ENCODE data around the gene PPP2R3B. TPM values are rescaled to one million over a fixed set of nuclear protein-coding genes. Genes with fewer than 3 reads are reported as not detected.

The PPP2R3B gene
- total RNA-seq, 1 experiment from 2014 or later = 130 TPM

- Mint-ChIP-seq H3K9me3 (no peaks in the 10 kb centered on the region), H3K27ac (no peak overlapping the region), H3K4me1 (no peaks in the 10 kb centered on the region), H3K36me3 (peaks cover 18% of the 10 kb centered on the region), H3K4me3 (no peak overlapping the region), H3K27me3 (ENCODE audit: low read depth) (0 out of 2 replicates have a peak, but pooled peaks cover 3% of the 10 kb centered on the region)
- CTCF ChIA-PET = no interaction called here
- no peak for DNase-seq (ENCODE audit: low spot score)
- ATAC-seq = no peak
- POLR2A ChIA-PET = no interaction called here
- TF ChIP-seq ZBTB43 (CRISPR knock-in tag; IDR thresholded peaks at IDR 0.05) (no peak), FOXP4 (CRISPR knock-in tag; IDR thresholded peaks at IDR 0.05) (no peak)
Observed at GRCh38 chrX:332916-333610, 53.6 kb downstream of the PPP2R3B start.

GRCh38 chrX:332496-332860, 54.2 kb downstream of the PPP2R3B start:
- no peaks in the 10 kb centered on the region for H3K9me3 Mint-ChIP-seq
- H3K36me3 Mint-ChIP-seq = peaks cover 12% of the 10 kb centered on the region
- no peaks in the 10 kb centered on the region for H3K4me1 Mint-ChIP-seq
- CTCF ChIA-PET = no interaction called here
- no peak overlapping the region for H3K4me3 Mint-ChIP-seq
- 0 out of 2 replicates have a peak, but pooled peaks cover 3% of the 10 kb centered on the region for H3K27me3 Mint-ChIP-seq (ENCODE audit: low read depth)
- H3K27ac Mint-ChIP-seq = no peak overlapping the region
- ATAC-seq (no peak), DNase-seq (ENCODE audit: low spot score) (no peak)
- TF ChIP-seq MXD4 (CRISPR knock-in tag; IDR thresholded peaks at IDR 0.05; ENCODE audit: borderline replicate concordance) (no peak), GRHL2 (CRISPR knock-in tag; IDR thresholded peaks at IDR 0.05; ENCODE audit: insufficient replicate concordance, severe bottlenecking) (no peak), ELF4 (CRISPR knock-in tag; IDR thresholded peaks at IDR 0.05; ENCODE audit: low read depth) (no peak), ZNF232 (CRISPR knock-in tag; IDR thresholded peaks at IDR 0.05) (no peak), ATF6 (CRISPR knock-in tag; IDR thresholded peaks at IDR 0.05) (no peak), NFATC4 (CRISPR knock-in tag; IDR thresholded peaks at IDR 0.05) (no peak), EMX1 (CRISPR knock-in tag; IDR thresholded peaks at IDR 0.05) (no peak), CTCF (IDR thresholded peaks at IDR 0.05) (no peak), ZMAT4 (CRISPR knock-in tag; IDR thresholded peaks at IDR 0.05) (no peak), PRDM15 (CRISPR knock-in tag; IDR thresholded peaks at IDR 0.05) (no peak), GTF2I (CRISPR knock-in tag; conservative IDR thresholded peaks at IDR 0.05) (no peak), ATF2 (CRISPR knock-in tag; IDR thresholded peaks at IDR 0.05; ENCODE audit: borderline replicate concordance, low read depth) (no peak), OVOL2 (CRISPR knock-in tag; IDR thresholded peaks at IDR 0.05; ENCODE audit: borderline replicate concordance) (no peak), ZBTB21 (CRISPR knock-in tag; IDR thresholded peaks at IDR 0.05; ENCODE audit: borderline replicate concordance) (no peak), USF2 (CRISPR knock-in tag; IDR thresholded peaks at IDR 0.05) (no peak)
- POLR2A ChIA-PET = no interaction called here
